IMR-90 (cell line): ENCODE data around the gene PCNX4. TPM values are rescaled to one million over a fixed set of nuclear protein-coding genes. Genes with fewer than 3 reads are reported as not detected.

Experiments
- MXI1 ChIP-seq: IDR thresholded peaks from 2 replicates; pipeline ENCODE4 v1.6.1; 2012; ENCODE audit warnings: low read depth, mild to moderate bottlenecking, low read length, moderate library complexity, borderline replicate concordance
- RAD21 ChIP-seq: IDR thresholded peaks from 2 replicates; pipeline ENCODE4 v1.6.1; 2012; ENCODE audit warnings: low read length, improper control_type of control experiment
- polyA plus RNA-seq, 3 experiments: library from polyadenylated mRNA; depleted of rRNA; stranded (reverse); fragments of >200 nt; gene quantifications; 2 replicates each; pipeline ENCODE4 v1.2.3, GENCODE V29; 2012; ENCODE audit warnings: low replicate concordance in 1 of 3
- total RNA-seq: library from RNA; depleted of rRNA; stranded (reverse); fragments of >200 nt; gene quantifications from 2 replicates; pipeline ENCODE4 v1.2.3, GENCODE V29; 2012
- TF ChIP-seq, protein P1 (sequence below): fragments of 150-350 bp; IDR thresholded peaks from 2 replicates; pipeline ENCODE4 v1.6.1; 2016; ENCODE audit warnings: low read depth, mild to moderate bottlenecking, low read length, moderate library complexity, borderline replicate concordance

The PCNX4 gene
- total and polyA plus RNA-seq, 2 of the 4 experiments (the other 2 are of a cell fraction): 55.4 to 128 TPM

DNA sequence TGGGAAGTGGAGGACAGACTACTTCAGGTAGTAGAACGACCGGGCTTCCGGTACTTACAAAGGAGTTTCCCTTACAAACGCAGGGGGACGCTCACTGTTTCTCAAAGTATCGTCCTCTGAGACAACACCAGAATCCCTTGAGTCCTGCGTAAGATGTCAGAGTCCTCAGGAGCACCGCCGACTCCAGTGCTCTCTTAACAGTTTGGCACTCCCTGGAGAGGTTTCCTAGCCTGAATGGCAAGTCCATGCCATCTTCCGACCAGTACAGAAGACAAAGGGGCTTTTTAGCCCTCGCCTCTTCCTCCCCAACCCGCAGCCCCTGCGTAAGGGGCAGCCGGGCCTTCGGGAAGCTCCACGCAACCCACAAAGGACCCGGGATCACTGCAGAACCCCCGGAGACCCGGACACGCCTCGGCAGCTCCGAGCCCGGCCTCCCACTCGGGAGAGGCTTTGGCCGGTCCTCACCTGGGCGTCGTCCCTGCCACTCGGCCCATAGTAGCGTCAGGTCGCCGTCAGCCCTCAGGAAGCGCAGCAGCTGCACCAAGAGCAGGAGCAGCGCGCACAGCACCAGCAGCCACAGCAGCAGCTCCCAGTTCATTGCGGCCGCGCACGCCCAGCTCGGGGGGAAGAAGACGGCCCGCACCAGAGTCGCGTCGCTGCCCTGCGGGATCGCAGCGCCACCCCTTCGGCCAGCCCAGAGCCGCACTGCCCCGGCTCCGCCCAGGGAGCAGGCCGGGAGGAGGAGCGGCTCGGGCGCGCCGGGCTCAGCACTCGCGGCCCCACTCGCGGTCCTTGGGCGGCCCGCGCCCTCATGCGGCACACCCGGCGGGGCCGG is 73.2 kb downstream of the PCNX4 start, which contains the start of gene DHRS7 (continued):
- TF ChIP-seq, protein P1, sequence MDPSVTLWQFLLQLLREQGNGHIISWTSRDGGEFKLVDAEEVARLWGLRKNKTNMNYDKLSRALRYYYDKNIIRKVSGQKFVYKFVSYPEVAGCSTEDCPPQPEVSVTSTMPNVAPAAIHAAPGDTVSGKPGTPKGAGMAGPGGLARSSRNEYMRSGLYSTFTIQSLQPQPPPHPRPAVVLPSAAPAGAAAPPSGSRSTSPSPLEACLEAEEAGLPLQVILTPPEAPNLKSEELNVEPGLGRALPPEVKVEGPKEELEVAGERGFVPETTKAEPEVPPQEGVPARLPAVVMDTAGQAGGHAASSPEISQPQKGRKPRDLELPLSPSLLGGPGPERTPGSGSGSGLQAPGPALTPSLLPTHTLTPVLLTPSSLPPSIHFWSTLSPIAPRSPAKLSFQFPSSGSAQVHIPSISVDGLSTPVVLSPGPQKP: no peak
- TF ChIP-seq MXI1 (peak; percentile 84; the same call in 1 of the 2 replicates), RAD21 (peak; percentile 52)
